NCI-H526 treated with DMSO at 0.1 percent for 48 hours (cell line): ENCODE measurements around the gene ERC2.
"Not testable (repeated sequence)": the region's sequence is repeated elsewhere in the genome, so short reads cannot be mapped to it uniquely, and the experiment has no call there.

Source experiments
- DNase-seq: peaks from one replicate; lab custom pipeline; 2025; lab: John Stamatoyannopoulos, UW

ERC2 gene

GRCh38 chr3:56309465-56309864 lies 158.8 kb downstream of the ERC2 start:
- DNase-seq = no peak

- DNase-seq = no peak
These were observed 159.8 kb downstream of the ERC2 start for GRCh38 chr3:56308471-56308870.

- no peak for DNase-seq
These were observed 164.2 kb downstream of the ERC2 start for GRCh38 chr3:56304069-56304468.

- no peak for DNase-seq
These were observed 164.8 kb downstream of the ERC2 start for GRCh38 chr3:56303487-56303886.

- no peak for DNase-seq
These were observed 165.8 kb downstream of the ERC2 start for GRCh38 chr3:56302417-56302816.

- DNase-seq = no peak
These were observed 170.9 kb downstream of the ERC2 start for GRCh38 chr3:56297281-56297840.

GRCh38 chr3:56296361-56296760 lies 171.9 kb downstream of the ERC2 start:
- no peak for DNase-seq

GRCh38 chr3:56295161-56295560 lies 173.1 kb downstream of the ERC2 start:
- DNase-seq = no peak

GRCh38 chr3:56294286-56294685 lies 174.0 kb downstream of the ERC2 start:
- DNase-seq = no peak

- DNase-seq = no peak
These were observed 176.3 kb downstream of the ERC2 start for GRCh38 chr3:56291953-56292352.

GRCh38 chr3:56291244-56291680 lies 177.0 kb downstream of the ERC2 start:
- no peak for DNase-seq

- no peak for DNase-seq
These were observed 177.9 kb downstream of the ERC2 start for GRCh38 chr3:56290374-56290773.

GRCh38 chr3:56288258-56288657 lies 180.0 kb downstream of the ERC2 start:
- DNase-seq = no peak

- no peak for DNase-seq
These were observed 185.9 kb downstream of the ERC2 start for GRCh38 chr3:56282341-56282740.

GRCh38 chr3:56277236-56277635 lies 191.0 kb downstream of the ERC2 start:
- DNase-seq = no peak

- no peak for DNase-seq
These were observed 193.1 kb downstream of the ERC2 start for GRCh38 chr3:56275120-56275519.

- no peak for DNase-seq
These were observed 198.3 kb downstream of the ERC2 start for GRCh38 chr3:56269755-56270535.

GRCh38 chr3:56268616-56269383 lies 199.5 kb downstream of the ERC2 start:
- no peak for DNase-seq

GRCh38 chr3:56261852-56262251 lies 206.4 kb downstream of the ERC2 start:
- not testable (repeated sequence) for DNase-seq

- no peak for DNase-seq
These were observed 208.0 kb downstream of the ERC2 start for GRCh38 chr3:56260262-56260661.

- DNase-seq = no peak
These were observed 210.4 kb downstream of the ERC2 start for GRCh38 chr3:56257826-56258225.

- no peak for DNase-seq
These were observed 213.4 kb downstream of the ERC2 start for GRCh38 chr3:56254835-56255234.
